Activated T-cell treated with anti-CD3 and anti-CD28 coated beads, Interleukin-2, amount 50 U/mL, for 4 hours (primary cell): Measurements from ENCODE around the gene SRPK2. TPM values are rescaled to one million over a fixed set of nuclear protein-coding genes. Genes with fewer than 3 reads are reported as not detected.

ENCODE experiments used
- ATAC-seq, 2 donors: fragments of 200-7000 bp; cut with Tn5 transposase; one replicate each; pipeline ENCODE4 v1.10.0; 2021
- DNase-seq: peaks from one replicate; pipeline ENCODE4 v3.0.0-alpha.2; 2020
- H3K27me3 Mint-ChIP-seq: one replicate; pipeline ENCODE4 v1.8.0; 2021; ENCODE audit warnings: low read depth, mixed read lengths
- H3K36me3 Mint-ChIP-seq: one replicate; pipeline ENCODE4 v1.8.0; 2022; ENCODE audit warnings: mixed read lengths; ENCODE audit not compliant: insufficient read depth
- H3K4me1 Mint-ChIP-seq: one replicate; pipeline ENCODE4 v1.8.0; 2021; ENCODE audit warnings: low read depth, mixed read lengths
- H3K4me3 Mint-ChIP-seq: one replicate; pipeline ENCODE4 v1.8.0; 2021; ENCODE audit warnings: mild to moderate bottlenecking, moderate library complexity, mixed read lengths
- H3K9me3 Mint-ChIP-seq: one replicate; pipeline ENCODE4 v1.8.0; 2021; ENCODE audit warnings: mixed read lengths
- total RNA-seq, 3 donors: library from RNA; stranded (reverse); gene quantifications; one replicate each; pipeline ENCODE4 v1.2.1, GENCODE V29; 2021

Gene SRPK2
- total RNA-seq, 3 donors from 2014 or later = 29.6 to 32.2 (median 30.0) TPM

DNA sequence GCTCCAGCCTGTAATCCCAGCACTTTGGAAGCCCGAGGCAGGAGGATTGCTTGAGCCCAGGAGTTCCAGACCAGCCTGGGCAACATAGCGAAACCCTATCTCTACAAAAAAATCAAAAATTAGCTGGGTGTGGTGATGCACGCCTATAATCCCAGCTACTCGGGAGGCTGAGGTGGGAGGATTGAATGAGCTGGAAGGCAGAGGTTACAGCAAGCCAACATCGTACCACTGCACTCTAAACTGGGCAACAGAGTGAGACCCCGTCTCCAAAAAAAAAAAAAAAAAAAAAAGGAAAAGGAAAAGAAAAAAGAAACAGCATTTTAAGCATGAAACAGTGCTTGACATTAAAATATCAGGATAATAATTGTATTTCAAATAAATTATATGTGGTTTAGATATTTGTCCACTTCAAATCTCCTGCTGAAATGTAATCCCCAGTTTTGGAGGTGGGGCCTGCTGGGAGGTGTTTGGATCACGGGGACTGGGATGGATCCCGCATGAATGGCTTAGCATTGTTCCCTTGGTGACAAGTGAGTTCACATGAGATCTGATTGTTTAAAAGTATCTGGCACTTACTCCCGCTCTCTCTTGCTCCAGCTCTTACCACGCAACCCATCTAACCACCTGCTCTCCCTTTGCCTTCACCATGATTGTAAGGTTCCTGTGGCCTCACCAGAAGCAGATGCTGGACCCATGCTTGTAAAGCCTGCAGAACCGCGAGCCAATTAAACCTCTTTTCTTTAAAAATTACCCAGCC is 103.4 kb downstream of the SRPK2 start:
- DNase-seq = no peak
- H3K4me1 Mint-ChIP-seq = peaks cover 29% of the 10 kb centered on the region
- H3K36me3 Mint-ChIP-seq = peaks cover 10% of the 10 kb centered on the region
- H3K4me3 Mint-ChIP-seq = no peak overlapping the region
- H3K27me3 Mint-ChIP-seq = no peaks in the 10 kb centered on the region
- ATAC-seq = no peak
- H3K9me3 Mint-ChIP-seq = no peaks in the 10 kb centered on the region

- no peaks in the 10 kb centered on the region for H3K9me3 Mint-ChIP-seq
- ATAC-seq (no peak), DNase-seq (no peak)
- no peaks in the 10 kb centered on the region for H3K27me3 Mint-ChIP-seq
- peaks cover 6% of the 10 kb centered on the region for H3K36me3 Mint-ChIP-seq
- H3K4me3 Mint-ChIP-seq = no peak overlapping the region
- peaks cover 23% of the 10 kb centered on the region for H3K4me1 Mint-ChIP-seq
Observed at GRCh38 chr7:105284014-105284413, 104.7 kb downstream of the SRPK2 start.

GRCh38 chr7:105281966-105282365 is 106.8 kb downstream of the SRPK2 start:
- peaks cover 6% of the 10 kb centered on the region for H3K36me3 Mint-ChIP-seq
- no peak for DNase-seq
- H3K4me3 Mint-ChIP-seq = no peak overlapping the region
- H3K4me1 Mint-ChIP-seq = peaks cover 22% of the 10 kb centered on the region
- H3K9me3 Mint-ChIP-seq = no peaks in the 10 kb centered on the region
- ATAC-seq = no peak
- no peaks in the 10 kb centered on the region for H3K27me3 Mint-ChIP-seq

GRCh38 chr7:105279688-105280007 is 109.1 kb downstream of the SRPK2 start:
- H3K27me3 Mint-ChIP-seq = no peaks in the 10 kb centered on the region
- DNase-seq = no peak
- peaks cover 2% of the 10 kb centered on the region for H3K36me3 Mint-ChIP-seq
- H3K4me1 Mint-ChIP-seq = peaks cover 24% of the 10 kb centered on the region
- no peaks in the 10 kb centered on the region for H3K9me3 Mint-ChIP-seq
- H3K4me3 Mint-ChIP-seq = no peak overlapping the region
- no peak for ATAC-seq

- peaks cover 3% of the 10 kb centered on the region for H3K36me3 Mint-ChIP-seq
- H3K4me3 Mint-ChIP-seq = no peak overlapping the region
- H3K27me3 Mint-ChIP-seq = no peaks in the 10 kb centered on the region
- peaks cover 23% of the 10 kb centered on the region for H3K4me1 Mint-ChIP-seq
- no peaks in the 10 kb centered on the region for H3K9me3 Mint-ChIP-seq
- DNase-seq (no peak), ATAC-seq (no peak)
Observed at GRCh38 chr7:105278973-105279687, 109.6 kb downstream of the SRPK2 start.

- H3K36me3 Mint-ChIP-seq = peaks cover 3% of the 10 kb centered on the region
- ATAC-seq (no peak), DNase-seq (no peak)
- peaks cover 23% of the 10 kb centered on the region for H3K4me1 Mint-ChIP-seq
- no peaks in the 10 kb centered on the region for H3K27me3 Mint-ChIP-seq
- H3K9me3 Mint-ChIP-seq = no peaks in the 10 kb centered on the region
- no peak overlapping the region for H3K4me3 Mint-ChIP-seq
Observed at GRCh38 chr7:105278565-105278964, 110.2 kb downstream of the SRPK2 start.

DNA sequence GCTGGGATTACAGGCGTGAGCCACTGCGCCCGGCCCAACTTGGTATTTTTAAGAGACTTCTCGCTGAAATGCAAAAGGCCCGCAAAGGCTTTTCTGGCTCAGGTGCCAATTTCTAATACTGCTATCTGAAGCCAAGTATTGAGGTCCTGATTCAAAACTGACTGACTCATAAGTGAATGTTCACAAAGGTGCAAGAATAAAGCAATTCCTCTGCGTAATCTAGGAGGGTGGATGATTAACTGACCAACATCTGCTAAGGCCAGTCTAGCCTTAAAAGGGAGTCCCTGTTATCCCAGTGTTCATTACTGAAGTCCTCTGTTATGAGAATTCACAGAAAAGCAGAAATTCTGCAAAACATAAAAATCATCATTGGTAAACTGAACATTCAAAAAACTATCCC is 111.4 kb downstream of the SRPK2 start:
- Mint-ChIP-seq H3K27me3 (no peaks in the 10 kb centered on the region), H3K4me3 (no peak overlapping the region), H3K4me1 (peaks cover 25% of the 10 kb centered on the region), H3K36me3 (peaks cover 2% of the 10 kb centered on the region), H3K9me3 (no peaks in the 10 kb centered on the region)
- no peak for DNase-seq
- no peak for ATAC-seq

DNA sequence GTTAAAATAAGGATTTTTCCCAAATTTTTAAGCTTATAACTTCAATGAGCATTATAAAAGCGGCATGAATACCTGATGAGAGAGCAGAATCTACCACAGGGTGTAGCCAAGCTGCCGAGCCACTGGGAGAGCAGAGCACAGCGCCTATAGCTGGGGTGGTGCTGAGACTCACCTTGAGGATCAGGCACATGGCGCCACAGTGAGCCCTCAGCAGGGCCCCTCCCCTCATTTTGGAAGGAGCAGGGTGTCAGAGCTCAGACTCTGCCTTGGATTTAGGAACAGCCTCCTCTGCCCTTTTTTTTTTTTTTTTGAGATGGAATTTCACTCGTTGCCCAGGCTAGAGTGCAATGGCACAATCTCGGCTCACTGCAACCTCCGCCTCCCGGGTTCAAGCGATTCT is 118.6 kb downstream of the SRPK2 start:
- Mint-ChIP-seq H3K36me3 (peaks cover 2% of the 10 kb centered on the region), H3K9me3 (no peaks in the 10 kb centered on the region), H3K4me3 (no peak overlapping the region), H3K27me3 (no peaks in the 10 kb centered on the region), H3K4me1 (peaks cover 61% of the 10 kb centered on the region)
- DNase-seq (no peak), ATAC-seq (no peak)

DNA sequence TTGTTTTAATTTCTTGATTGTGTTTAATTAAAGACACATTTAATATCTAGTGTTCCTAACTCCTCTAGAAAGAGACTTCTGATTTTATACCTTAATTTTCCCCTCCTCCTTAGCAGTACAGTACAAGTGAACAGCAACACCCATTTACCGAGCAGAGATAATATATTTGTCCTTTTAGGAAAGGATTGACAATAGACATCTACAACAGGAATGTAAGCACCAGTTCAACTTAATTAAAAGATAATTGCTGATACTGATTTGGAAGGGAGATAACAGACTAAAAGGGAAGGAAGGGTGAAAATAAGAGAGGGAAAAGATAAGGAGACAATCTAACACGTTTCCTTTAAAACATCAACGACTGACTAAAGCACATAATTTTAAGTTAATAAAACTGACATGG is 119.3 kb downstream of the SRPK2 start:
- H3K4me1 Mint-ChIP-seq = peaks cover 64% of the 10 kb centered on the region

DNA sequence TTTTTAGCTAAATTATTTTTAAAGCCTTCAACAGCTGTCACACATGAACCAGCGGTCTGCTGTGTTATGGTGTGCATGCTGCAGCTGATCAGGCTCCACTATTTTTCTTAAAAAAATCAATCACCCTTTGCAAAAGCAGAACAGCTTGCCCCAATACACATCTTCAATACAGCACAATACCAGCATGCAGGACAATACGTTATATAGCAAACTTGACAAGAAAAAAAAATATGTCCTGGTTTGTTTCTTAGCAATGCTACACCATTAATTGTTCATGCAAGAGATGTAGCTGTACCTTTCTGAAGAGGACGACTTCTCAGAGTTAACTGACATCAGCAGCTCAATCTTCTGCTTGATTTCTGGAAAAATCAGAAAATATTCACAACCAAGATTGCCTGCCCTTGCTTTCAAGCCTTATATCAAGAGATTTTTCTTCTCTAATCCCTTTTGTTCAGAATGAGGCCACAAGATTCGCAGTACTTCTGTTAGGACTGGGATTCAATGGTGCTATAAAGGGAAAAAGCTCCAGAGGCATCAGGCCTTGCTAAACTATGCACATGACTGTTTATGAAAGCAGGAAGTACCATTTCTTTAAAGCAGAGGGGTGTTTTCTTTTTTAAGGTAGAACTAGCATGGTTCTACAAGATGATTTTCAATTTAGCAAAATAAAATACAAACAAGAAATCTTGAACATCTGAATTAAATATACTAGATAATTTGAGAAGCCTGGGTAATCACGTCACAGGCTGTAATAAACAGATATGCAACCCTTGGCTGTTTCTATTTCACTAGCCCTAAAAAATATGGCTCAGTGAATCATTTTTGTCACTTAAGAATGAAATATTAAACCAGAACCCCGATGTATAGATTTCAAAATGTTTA is 120.0 kb downstream of the SRPK2 start:
- Mint-ChIP-seq H3K9me3 (no peaks in the 10 kb centered on the region), H3K27me3 (no peaks in the 10 kb centered on the region), H3K4me1 (peaks cover 69% of the 10 kb centered on the region), H3K4me3 (peak overlapping the region; percentile 90), H3K36me3 (peaks cover 2% of the 10 kb centered on the region)
- ATAC-seq (peak; percentile 65 to 71), DNase-seq (no peak)

More for the DNA sequence above, 119.3 kb downstream of the SRPK2 start:
- Mint-ChIP-seq H3K36me3 (no peaks in the 10 kb centered on the region), H3K27me3 (no peaks in the 10 kb centered on the region), H3K9me3 (no peaks in the 10 kb centered on the region), H3K4me3 (peak overlapping the region; percentile 90)
- ATAC-seq (no peak), DNase-seq (no peak)

- H3K4me1 Mint-ChIP-seq = peaks cover 68% of the 10 kb centered on the region
- peak overlapping the region; percentile 90 for H3K4me3 Mint-ChIP-seq
- DNase-seq = no peak
- H3K36me3 Mint-ChIP-seq = peaks cover 2% of the 10 kb centered on the region
- no peaks in the 10 kb centered on the region for H3K9me3 Mint-ChIP-seq
- peak; percentile 90 to 93 for ATAC-seq
- H3K27me3 Mint-ChIP-seq = no peaks in the 10 kb centered on the region
Observed at GRCh38 chr7:105268056-105268455, 120.7 kb downstream of the SRPK2 start.

DNA sequence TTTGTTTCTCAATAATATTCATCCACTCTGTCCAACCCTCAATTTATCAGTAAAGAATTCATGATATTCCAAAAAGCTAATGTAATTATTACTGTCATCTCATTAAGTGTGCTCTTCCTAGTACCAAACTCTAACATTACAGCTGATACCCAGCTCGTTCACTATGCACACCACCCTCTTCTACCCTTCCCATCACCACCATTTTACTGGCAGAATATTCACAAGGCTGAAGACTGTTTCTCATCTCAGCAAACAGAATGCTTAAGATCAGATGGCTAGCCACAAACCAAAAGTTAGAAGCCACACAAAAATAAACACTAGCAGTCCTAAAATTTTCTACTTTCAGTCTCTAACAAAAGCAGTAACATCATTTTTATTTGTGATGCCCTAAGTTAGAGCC is 121.5 kb downstream of the SRPK2 start:
- Mint-ChIP-seq H3K9me3 (no peaks in the 10 kb centered on the region), H3K4me1 (peaks cover 69% of the 10 kb centered on the region), H3K4me3 (peak overlapping the region; percentile 75), H3K27me3 (no peaks in the 10 kb centered on the region), H3K36me3 (peaks cover 2% of the 10 kb centered on the region)
- ATAC-seq (no peak), DNase-seq (no peak)

DNA sequence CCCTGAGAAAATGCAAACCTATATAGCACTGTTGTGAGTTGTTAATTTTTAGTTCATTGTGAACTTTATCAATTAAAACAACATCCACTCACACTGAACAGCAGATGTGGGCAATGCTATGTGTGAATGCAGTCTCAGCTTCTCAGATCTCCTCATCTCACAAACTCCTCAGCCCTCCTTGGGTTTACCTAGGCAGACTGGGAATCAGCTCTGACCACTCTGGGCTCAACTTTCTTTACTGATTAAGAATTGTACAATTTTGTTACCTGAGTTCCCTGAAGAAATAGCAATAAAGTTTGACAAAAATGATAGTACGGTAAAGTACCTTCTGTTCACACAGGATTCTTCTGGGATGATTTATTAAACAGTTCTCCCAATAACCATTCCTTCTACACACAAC is 124.0 kb downstream of the SRPK2 start:
- H3K9me3 Mint-ChIP-seq = no peaks in the 10 kb centered on the region
- ATAC-seq = no peak

DNA sequence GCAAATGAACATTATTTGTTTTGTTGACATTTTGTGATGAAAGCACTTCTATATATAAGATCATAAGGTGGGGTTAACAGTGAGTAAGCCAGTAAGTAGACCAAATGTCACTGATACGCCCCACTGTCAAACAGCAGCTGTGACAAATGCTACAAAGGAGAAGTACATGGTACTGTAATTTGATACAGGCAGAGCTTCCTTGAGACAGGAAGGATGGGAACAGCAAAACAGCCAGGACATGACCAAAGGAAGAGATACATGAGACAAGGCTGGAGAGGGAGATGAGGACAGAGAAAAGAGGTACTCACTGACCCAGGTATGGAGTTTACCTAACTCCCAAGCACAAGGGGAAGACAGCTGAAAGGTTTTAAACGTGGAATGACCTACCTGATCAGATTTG is 127.0 kb downstream of the SRPK2 start:
- no peaks in the 10 kb centered on the region for H3K9me3 Mint-ChIP-seq
- H3K36me3 Mint-ChIP-seq = peaks cover 2% of the 10 kb centered on the region
- no peak overlapping the region for H3K4me3 Mint-ChIP-seq
- no peaks in the 10 kb centered on the region for H3K27me3 Mint-ChIP-seq
- H3K4me1 Mint-ChIP-seq = peaks cover 44% of the 10 kb centered on the region
- DNase-seq = no peak
- ATAC-seq = no peak

More for the DNA sequence above, 124.0 kb downstream of the SRPK2 start:
- Mint-ChIP-seq H3K4me3 (no peak overlapping the region), H3K4me1 (peaks cover 55% of the 10 kb centered on the region), H3K36me3 (peaks cover 2% of the 10 kb centered on the region), H3K27me3 (no peaks in the 10 kb centered on the region)
- no peak for DNase-seq
